GM23248 (cell line): ENCODE measurements around the gene FGD2.

Experiments
- EZH2 ChIP-seq: fragments of 200-600 bp; sonication (generic); IDR thresholded peaks from 2 replicates; pipeline ENCODE4 v1.6.1; 2018; ENCODE audit warnings: antibody characterized with exemption, mild to moderate bottlenecking; ENCODE audit not compliant: insufficient read depth, poor library complexity, severe bottlenecking
- EZH2phosphoT487 ChIP-seq: fragments of 200-600 bp; sonication (generic); IDR thresholded peaks from 2 replicates; pipeline ENCODE4 v1.6.1; 2018; ENCODE audit warnings: antibody characterized with exemption, moderate library complexity, mild to moderate bottlenecking, low read depth; ENCODE audit not compliant: insufficient read depth

GRCh38 chr6:37047346-37047688 is 41.9 kb downstream of the FGD2 start:
- TF ChIP-seq EZH2 (no peak), EZH2phosphoT487 (no peak)
